A673 (cell line): ENCODE measurements around the gene LAMA2. TPM values are rescaled to one million over a fixed set of nuclear protein-coding genes. Genes with fewer than 3 reads are reported as not detected.
A peak's percentile ranks its signal among the peaks of the same experiment; 100 is the strongest.

ENCODE experiments used
- BruUV-seq: library from RNA; stranded (reverse); fragments of 400-500 nt; replicated peaks from 2 replicates; lab custom pipeline; 2021; lab: Mats Ljungman, UMichigan
- CTCF ChIA-PET: fragments of 300-600 bp; sonication (Branson Sonifier 250); formaldehyde crosslinking; loops from one replicate; lab custom pipeline; 2022; ENCODE audit warnings: antibody characterized with exemption; lab: Charles Lee
- POLR2A ChIA-PET: fragments of 300-600 bp; sonication (Branson Sonifier 250); formaldehyde crosslinking; loops from one replicate; lab custom pipeline; 2022; ENCODE audit warnings: antibody characterized with exemption; ENCODE audit not compliant: low non-redundant PET; lab: Charles Lee
- DNase-seq: peaks from one replicate; pipeline ENCODE4 v3.0.0-alpha.2; 2015; ENCODE audit warnings: low spot score
- H3K27ac ChIP-seq: fragments of 200-600 bp; sonication (generic); 2 replicates; pipeline ENCODE4 v1.5.1; 2016; ENCODE audit warnings: mixed run types, low read depth, mild to moderate bottlenecking, mixed read lengths, antibody characterized with exemption, low read length; ENCODE audit not compliant: poor library complexity, severe bottlenecking
- H3K27me3 ChIP-seq: fragments of 200-600 bp; sonication (generic); replicated peaks from 2 replicates; pipeline ENCODE4 v1.6.1; 2017; ENCODE audit warnings: mixed run types, low read depth, mild to moderate bottlenecking, mixed read lengths, antibody characterized with exemption, low read length; ENCODE audit not compliant: insufficient read depth, poor library complexity
- H3K36me3 ChIP-seq: fragments of 200-600 bp; sonication (generic); 2 replicates; pipeline ENCODE4 v1.6.1; 2016; ENCODE audit warnings: mixed run types, mild to moderate bottlenecking, mixed read lengths, antibody characterized with exemption, low read length; ENCODE audit not compliant: insufficient read depth, poor library complexity, severe bottlenecking
- H3K4me1 ChIP-seq: fragments of 200-600 bp; sonication (generic); 2 replicates; pipeline ENCODE4 v1.6.1; 2017; ENCODE audit warnings: mixed run types, mild to moderate bottlenecking, mixed read lengths, antibody characterized with exemption, low read length; ENCODE audit not compliant: insufficient read depth, poor library complexity, severe bottlenecking
- H3K4me3 ChIP-seq: fragments of 200-600 bp; sonication (generic); 2 replicates; pipeline ENCODE4 v1.5.1; 2016; ENCODE audit warnings: low read depth, mixed run types, mild to moderate bottlenecking, mixed read lengths, low read length; ENCODE audit not compliant: poor library complexity, severe bottlenecking
- H3K9me3 ChIP-seq: fragments of 200-600 bp; sonication (generic); 2 replicates; pipeline ENCODE4 v1.6.1; 2016; ENCODE audit warnings: mixed run types, low read depth, mild to moderate bottlenecking, mixed read lengths, antibody characterized with exemption, low read length; ENCODE audit not compliant: poor library complexity, severe bottlenecking
- CTCF ChIP-seq: fragments of 300-800, 200-600 bp; sonication (generic); conservative IDR thresholded peaks from 2 replicates; pipeline ENCODE4 v1.5.1; 2017; ENCODE audit warnings: low read depth, mild to moderate bottlenecking, antibody characterized with exemption, low read length, moderate library complexity, mixed read lengths
- EZH2 ChIP-seq: fragments of 200-600 bp; sonication (generic); IDR thresholded peaks from 2 replicates; pipeline ENCODE4 v1.6.1; 2017; ENCODE audit warnings: borderline replicate concordance, low read depth, mild to moderate bottlenecking, mixed read lengths, antibody characterized with exemption, low read length; ENCODE audit not compliant: poor library complexity, severe bottlenecking
- intact Hi-C: fragments of 100-400 bp; cut with micrococcal nuclease; formaldehyde crosslinking; loops from one replicate; pipeline ENCODE4 v1.10.0; 2022; ENCODE audit not compliant: unreplicated experiment
- total RNA-seq: library from RNA; stranded (reverse); gene quantifications from 2 replicates; pipeline ENCODE4 v1.2.3, GENCODE V29; 2021

The LAMA2 gene
- total RNA-seq, 1 experiment from 2014 or later = 2.2 TPM

GRCh38 chr6:129203190-129203900 is 320.4 kb downstream of the LAMA2 start:
- CTCF ChIA-PET = no interaction called here

GRCh38 chr6:129206821-129207220 is 323.9 kb downstream of the LAMA2 start:
- no TSS peak for BruUV-seq
- DNase-seq = peak; percentile 86
- H3K36me3 ChIP-seq = no peaks in the 10 kb centered on the region
- peaks cover 61% of the 10 kb centered on the region for H3K4me1 ChIP-seq
- intact Hi-C loops = loop anchor here (5.0 kb wide), 2 partner anchors 160 to 775 kb away; no protein-coding TSS in a partner anchor
- TF ChIP-seq CTCF (no peak), EZH2 (no peak)
- POLR2A ChIA-PET = interaction anchor here (0.5 kb wide), 1 partner anchor 12 kb away, joined by 4 read pairs; no protein-coding TSS in a partner anchor
- H3K27me3 ChIP-seq = no peaks in the 10 kb centered on the region
- H3K27ac ChIP-seq = peak overlapping the region; percentile 74
- H3K4me3 ChIP-seq = no peak overlapping the region
- no peaks in the 10 kb centered on the region for H3K9me3 ChIP-seq
- CTCF ChIA-PET = no interaction called here

More at GRCh38 chr6:129203190-129203900, 320.4 kb downstream of the LAMA2 start:
- intact Hi-C loops = no loop called here
- Histone ChIP-seq H3K4me3 (no peak overlapping the region), H3K36me3 (no peaks in the 10 kb centered on the region), H3K9me3 (no peaks in the 10 kb centered on the region), H3K27ac (peak overlapping the region; percentile 31), H3K4me1 (peaks cover 51% of the 10 kb centered on the region), H3K27me3 (no peaks in the 10 kb centered on the region)
- TF ChIP-seq CTCF (no peak), EZH2 (no peak)
- POLR2A ChIA-PET = no interaction called here
- DNase-seq = no peak
- no TSS peak for BruUV-seq

- BruUV-seq = no TSS peak
- Histone ChIP-seq H3K27ac (peak overlapping the region; percentile 74), H3K9me3 (no peaks in the 10 kb centered on the region), H3K4me3 (no peak overlapping the region), H3K27me3 (no peaks in the 10 kb centered on the region), H3K36me3 (no peaks in the 10 kb centered on the region), H3K4me1 (peaks cover 54% of the 10 kb centered on the region)
- DNase-seq = no peak
- intact Hi-C loops = loop anchor here (5.0 kb wide), 2 partner anchors 159 to 776 kb away; no protein-coding TSS in a partner anchor
- CTCF ChIA-PET = no interaction called here
- TF ChIP-seq EZH2 (no peak), CTCF (no peak)
- POLR2A ChIA-PET = no interaction called here
These were observed 324.9 kb downstream of the LAMA2 start for GRCh38 chr6:129207832-129208231.
